Ishikawa (cell line): ENCODE measurements around the gene AADACL3.

ENCODE experiments used
- CEBPB ChIP-seq: IDR thresholded peaks from 2 replicates; pipeline ENCODE4 v1.6.1; 2012
- CREB1 ChIP-seq: IDR thresholded peaks from 2 replicates; pipeline ENCODE4 v1.6.1; 2012; ENCODE audit warnings: low read depth
- EGR1 ChIP-seq: IDR thresholded peaks from 2 replicates; pipeline ENCODE4 v1.6.1; 2012
- EP300 ChIP-seq: IDR thresholded peaks from 2 replicates; pipeline ENCODE4 v1.6.1; 2012; ENCODE audit warnings: borderline replicate concordance
- FOXM1 ChIP-seq: IDR thresholded peaks from 2 replicates; pipeline ENCODE4 v1.6.1; 2012; ENCODE audit warnings: low read depth, borderline replicate concordance
- NFIC ChIP-seq: IDR thresholded peaks from 2 replicates; pipeline ENCODE4 v1.6.1; 2012
- RAD21 ChIP-seq: IDR thresholded peaks from 2 replicates; pipeline ENCODE4 v1.6.1; 2012; ENCODE audit warnings: low read depth
- TAF1 ChIP-seq: IDR thresholded peaks from 2 replicates; pipeline ENCODE4 v1.6.1; 2012; ENCODE audit warnings: low read depth, mild to moderate bottlenecking
- TCF12 ChIP-seq: IDR thresholded peaks from 2 replicates; pipeline ENCODE4 v1.6.1; 2012; ENCODE audit warnings: low read depth
- TEAD4 ChIP-seq: IDR thresholded peaks from 2 replicates; pipeline ENCODE4 v1.6.1; 2012
- YY1 ChIP-seq: IDR thresholded peaks from 2 replicates; pipeline ENCODE4 v1.6.1; 2012; ENCODE audit warnings: low read depth
- ZBTB7A ChIP-seq: IDR thresholded peaks from 2 replicates; pipeline ENCODE4 v1.6.1; 2012; ENCODE audit warnings: low read depth
- TF ChIP-seq, protein P1 (sequence below): IDR thresholded peaks from 2 replicates; pipeline ENCODE4 v1.6.1; 2012
- TF ChIP-seq, protein P2 (sequence below): IDR thresholded peaks from 2 replicates; pipeline ENCODE4 v1.6.1; 2012
- TF ChIP-seq, protein P3 (sequence below): IDR thresholded peaks from 2 replicates; pipeline ENCODE4 v1.6.1; 2012; ENCODE audit warnings: low read depth, mild to moderate bottlenecking

AADACL3 gene

DNA sequence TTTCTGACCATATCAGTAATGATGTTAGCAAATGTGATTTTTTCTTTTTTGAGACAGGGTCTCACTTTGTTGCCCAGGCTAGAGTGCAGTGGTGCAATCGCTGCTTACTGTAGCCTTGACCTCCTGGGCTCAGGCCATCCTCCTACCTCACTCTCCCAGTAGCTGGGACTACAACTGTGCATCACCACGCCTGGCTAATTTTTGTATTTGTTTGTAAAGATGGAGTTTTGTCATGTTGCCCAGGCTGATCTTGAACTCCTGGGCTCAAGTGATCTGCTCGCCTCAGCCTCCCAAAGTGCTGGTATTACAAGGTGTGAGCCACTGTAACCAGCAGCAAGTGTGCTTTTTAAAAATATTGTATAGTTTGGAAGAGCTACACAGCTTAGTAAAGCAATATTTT is 26.0 kb downstream of the AADACL3 start:
- no peak for TF ChIP-seq TCF12

DNA sequence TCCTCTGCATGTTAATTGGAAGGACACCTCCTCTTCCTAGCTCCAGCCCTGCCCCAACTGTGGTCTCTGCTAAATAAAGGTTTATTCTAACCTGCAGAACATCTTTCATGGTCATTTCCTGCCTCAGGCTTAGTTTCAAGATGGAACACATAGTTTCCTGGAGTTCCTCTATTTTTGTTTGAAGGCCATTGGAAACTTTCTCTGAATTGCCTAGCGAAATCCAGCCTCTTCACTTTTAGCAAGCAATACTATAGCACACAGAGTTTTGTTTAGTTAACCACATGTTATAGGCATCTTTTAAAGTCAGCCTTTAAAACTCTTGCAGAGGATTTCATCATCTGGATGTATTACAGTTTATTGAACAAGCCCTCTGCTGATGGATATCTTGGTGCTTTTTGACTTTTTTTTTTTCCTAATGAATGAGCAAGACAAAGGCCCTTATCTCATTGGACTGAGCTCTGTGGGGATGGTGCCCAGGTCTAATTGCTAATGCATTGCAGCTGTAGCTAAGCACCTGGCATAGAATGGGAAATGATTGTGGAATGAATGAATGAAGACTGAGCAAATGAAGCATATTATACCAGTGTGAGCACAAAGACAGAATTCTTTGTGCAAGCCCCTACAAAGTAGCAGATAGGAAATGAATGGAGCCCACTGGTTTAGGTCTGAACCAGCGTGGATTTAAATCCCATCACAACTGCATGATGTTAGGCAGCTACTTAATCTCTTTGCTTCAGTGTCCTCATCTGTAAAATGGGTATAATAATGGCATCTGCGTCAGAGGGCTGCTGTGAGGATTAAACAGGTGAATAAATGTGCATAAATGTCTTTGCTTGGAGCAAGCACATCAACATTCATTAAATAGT is 29.4 kb downstream of the AADACL3 start:
- TF ChIP-seq TCF12 (no peak), EP300 (no peak), TAF1 (no peak), RAD21 (no peak), NFIC (no peak)
- TF ChIP-seq, protein P1, sequence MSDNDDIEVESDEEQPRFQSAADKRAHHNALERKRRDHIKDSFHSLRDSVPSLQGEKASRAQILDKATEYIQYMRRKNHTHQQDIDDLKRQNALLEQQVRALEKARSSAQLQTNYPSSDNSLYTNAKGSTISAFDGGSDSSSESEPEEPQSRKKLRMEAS = no peak
- TF ChIP-seq, protein P2, sequence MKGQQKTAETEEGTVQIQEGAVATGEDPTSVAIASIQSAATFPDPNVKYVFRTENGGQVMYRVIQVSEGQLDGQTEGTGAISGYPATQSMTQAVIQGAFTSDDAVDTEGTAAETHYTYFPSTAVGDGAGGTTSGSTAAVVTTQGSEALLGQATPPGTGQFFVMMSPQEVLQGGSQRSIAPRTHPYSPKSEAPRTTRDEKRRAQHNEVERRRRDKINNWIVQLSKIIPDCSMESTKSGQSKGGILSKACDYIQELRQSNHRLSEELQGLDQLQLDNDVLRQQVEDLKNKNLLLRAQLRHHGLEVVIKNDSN = no peak

DNA sequence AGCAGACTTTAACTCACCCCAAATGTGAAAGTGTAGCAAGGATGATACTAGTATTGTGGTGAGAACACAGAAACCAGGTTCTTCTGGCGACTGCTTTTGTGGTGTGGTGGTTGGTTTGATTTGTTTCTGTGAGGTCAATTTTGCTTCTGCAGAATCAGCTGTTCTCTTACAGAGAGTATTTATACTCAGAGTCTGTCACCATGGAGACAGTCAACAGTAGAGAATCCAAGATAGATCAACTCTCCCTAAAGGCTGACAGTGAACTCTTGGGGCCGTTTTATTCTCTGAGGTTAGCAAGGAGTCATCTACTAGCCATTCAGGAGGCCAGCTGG is 30.0 kb downstream of the AADACL3 start, which contains the start of gene CFAP107:
TSS of gene CFAP107 (plus strand) at position 209 of the 332 bp plus-strand sequence. CDS start 231 bp downstream, outside the sequence.
- TF ChIP-seq EGR1 = no peak

DNA sequence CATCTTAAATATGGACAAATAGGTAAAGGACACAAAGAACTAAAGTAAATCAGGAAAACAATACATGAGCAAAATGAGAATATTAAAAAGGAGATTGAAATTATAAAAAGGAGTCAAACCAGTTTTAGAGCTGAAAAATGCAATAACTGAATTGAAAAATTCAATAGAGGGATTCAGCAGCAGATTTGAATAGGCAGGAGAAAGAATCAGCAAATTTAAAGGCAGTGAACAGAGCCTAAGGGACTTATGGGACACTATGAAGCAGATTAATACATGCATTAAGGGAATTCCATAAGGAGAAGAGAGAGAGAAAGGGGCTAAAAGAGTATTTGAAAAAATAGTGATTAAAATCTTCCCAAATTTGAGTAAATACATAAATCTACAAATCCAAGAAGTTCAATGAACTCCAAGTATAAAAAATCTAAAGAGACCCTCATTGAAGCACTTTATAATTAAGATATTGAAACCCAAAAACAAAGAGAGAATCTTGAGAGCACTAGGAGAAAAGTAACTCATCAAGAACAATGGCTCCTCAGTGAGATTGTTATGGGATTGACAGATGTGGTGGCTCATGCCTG is 33.0 kb downstream of the AADACL3 start:
- TF ChIP-seq TAF1 (no peak), TEAD4 (no peak), ZBTB7A (no peak), RAD21 (no peak), CREB1 (no peak), TCF12 (no peak), EP300 (no peak), YY1 (no peak), CEBPB (no peak), FOXM1 (no peak), EGR1 (no peak), NFIC (no peak)
- TF ChIP-seq, protein P2 = no peak
- TF ChIP-seq, protein P3, sequence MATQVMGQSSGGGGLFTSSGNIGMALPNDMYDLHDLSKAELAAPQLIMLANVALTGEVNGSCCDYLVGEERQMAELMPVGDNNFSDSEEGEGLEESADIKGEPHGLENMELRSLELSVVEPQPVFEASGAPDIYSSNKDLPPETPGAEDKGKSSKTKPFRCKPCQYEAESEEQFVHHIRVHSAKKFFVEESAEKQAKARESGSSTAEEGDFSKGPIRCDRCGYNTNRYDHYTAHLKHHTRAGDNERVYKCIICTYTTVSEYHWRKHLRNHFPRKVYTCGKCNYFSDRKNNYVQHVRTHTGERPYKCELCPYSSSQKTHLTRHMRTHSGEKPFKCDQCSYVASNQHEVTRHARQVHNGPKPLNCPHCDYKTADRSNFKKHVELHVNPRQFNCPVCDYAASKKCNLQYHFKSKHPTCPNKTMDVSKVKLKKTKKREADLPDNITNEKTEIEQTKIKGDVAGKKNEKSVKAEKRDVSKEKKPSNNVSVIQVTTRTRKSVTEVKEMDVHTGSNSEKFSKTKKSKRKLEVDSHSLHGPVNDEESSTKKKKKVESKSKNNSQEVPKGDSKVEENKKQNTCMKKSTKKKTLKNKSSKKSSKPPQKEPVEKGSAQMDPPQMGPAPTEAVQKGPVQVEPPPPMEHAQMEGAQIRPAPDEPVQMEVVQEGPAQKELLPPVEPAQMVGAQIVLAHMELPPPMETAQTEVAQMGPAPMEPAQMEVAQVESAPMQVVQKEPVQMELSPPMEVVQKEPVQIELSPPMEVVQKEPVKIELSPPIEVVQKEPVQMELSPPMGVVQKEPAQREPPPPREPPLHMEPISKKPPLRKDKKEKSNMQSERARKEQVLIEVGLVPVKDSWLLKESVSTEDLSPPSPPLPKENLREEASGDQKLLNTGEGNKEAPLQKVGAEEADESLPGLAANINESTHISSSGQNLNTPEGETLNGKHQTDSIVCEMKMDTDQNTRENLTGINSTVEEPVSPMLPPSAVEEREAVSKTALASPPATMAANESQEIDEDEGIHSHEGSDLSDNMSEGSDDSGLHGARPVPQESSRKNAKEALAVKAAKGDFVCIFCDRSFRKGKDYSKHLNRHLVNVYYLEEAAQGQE = no peak
- TF ChIP-seq, protein P1 = no peak

DNA sequence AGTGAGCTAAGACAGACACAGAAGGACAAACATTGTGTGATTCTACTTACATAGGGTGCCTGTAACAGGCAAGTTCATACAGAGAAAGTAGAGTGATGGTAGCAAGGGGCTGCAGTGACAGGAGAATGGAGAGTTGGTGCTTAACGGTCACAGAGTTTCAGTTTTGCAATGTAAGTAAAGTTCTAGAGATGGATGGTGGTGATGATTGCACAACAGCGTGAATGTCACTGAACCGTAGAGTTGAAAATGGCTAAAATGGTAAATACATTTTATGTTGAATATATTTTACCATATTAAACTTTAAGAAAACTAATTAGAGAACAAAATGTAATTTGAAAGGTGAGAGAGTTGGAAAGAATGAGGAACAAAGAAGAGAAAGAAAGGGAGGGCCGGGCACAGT is 38.8 kb downstream of the AADACL3 start:
- TF ChIP-seq TAF1 (no peak), EGR1 (no peak), TEAD4 (no peak), CEBPB (peak; percentile 41; the same call in 1 of the 2 replicates)

DNA sequence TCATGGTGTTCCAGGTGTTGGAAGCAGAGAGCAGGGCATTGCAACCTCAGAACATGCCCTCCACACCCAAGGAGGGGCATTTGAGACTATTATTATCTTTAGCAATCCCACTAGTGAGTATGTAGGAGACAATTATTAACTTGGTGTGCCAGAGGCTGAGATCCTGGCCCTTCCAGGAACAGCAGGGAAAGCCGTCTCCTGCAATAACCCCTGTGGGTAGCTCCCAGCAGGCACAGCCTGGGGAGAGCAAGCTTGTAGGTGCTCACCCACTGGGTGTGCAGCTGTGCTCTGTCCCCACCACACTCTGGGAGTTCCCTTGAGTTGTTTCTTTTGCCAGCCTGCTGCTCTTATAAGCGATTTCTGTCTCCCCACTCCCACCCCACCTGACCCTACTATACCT is 40.4 kb downstream of the AADACL3 start:
- TF ChIP-seq EP300 = no peak
- TF ChIP-seq TAF1 = no peak
- no peak for TF ChIP-seq CEBPB
- no peak for TF ChIP-seq CREB1
- TF ChIP-seq YY1 = no peak
- TF ChIP-seq TEAD4 = no peak
- TF ChIP-seq EGR1 = no peak
- TF ChIP-seq FOXM1 = no peak
- no peak for TF ChIP-seq ZBTB7A
- TF ChIP-seq, protein P1 = no peak
- TF ChIP-seq, protein P2 = no peak
- TF ChIP-seq, protein P3 = no peak
- TF ChIP-seq RAD21 = no peak
- no peak for TF ChIP-seq NFIC
- TF ChIP-seq TCF12 = no peak
